GM12878 (cell line): ENCODE results near the gene MAPK9. TPM values are rescaled to one million over a fixed set of nuclear protein-coding genes. Genes with fewer than 3 reads are reported as not detected.
A peak's percentile ranks its signal among the peaks of the same experiment; 100 is the strongest.

ENCODE experiments used
- ATAC-seq: fragments of 200-7000 bp; cut with Tn5 transposase; 3 replicates; pipeline ENCODE4 v1.9.1; 2020; ENCODE audit warnings: mild to moderate bottlenecking, moderate library complexity
- BruUV-seq: library from RNA; stranded (reverse); fragments of 400-500 nt; replicated peaks from 2 replicates; lab custom pipeline; 2021; lab: Mats Ljungman, UMichigan
- CTCF ChIA-PET: fragments of 300-600 bp; sonication (Branson Sonifier 250); formaldehyde crosslinking; extraction: SDS; loops from one replicate; lab custom pipeline; 2021; ENCODE audit warnings: inconsistent platforms; lab: Yijun Ruan, JAX
- POLR2A ChIA-PET: fragments of 350-600 bp; formaldehyde crosslinking; extraction: SDS; loops from one replicate; lab custom pipeline; 2021; ENCODE audit warnings: inconsistent platforms; lab: Charles Lee
- RAD21 ChIA-PET: fragments of 300-600 bp; sonication (Branson Sonifier 250); formaldehyde crosslinking; loops from one replicate; lab custom pipeline; 2023; ENCODE audit warnings: antibody characterized with exemption; ENCODE audit not compliant: unreplicated experiment; lab: Charles Lee
- SMC1A ChIA-PET: fragments of 300-600 bp; sonication (Branson Sonifier 250); formaldehyde crosslinking; loops from one replicate; lab custom pipeline; 2023; ENCODE audit not compliant: unreplicated experiment, uncharacterized antibody; lab: Charles Lee
- DNase-seq: peaks from one replicate; pipeline ENCODE4 v3.0.0-alpha.2; 2011; ENCODE audit warnings: low read depth, low spot score
- FAIRE-seq: peaks from 3 replicates; lab custom pipeline; 2011; peaks lifted over from hg19 to GRCh38; lab: Jason Lieb, UNC
- H2AFZ ChIP-seq: 2 replicates; pipeline ENCODE4 v1.6.0; 2011; ENCODE audit warnings: low read depth, low read length, control low read depth; ENCODE audit not compliant: control insufficient read depth
- H3K27ac ChIP-seq: 2 replicates; pipeline ENCODE4 v1.5.1; 2011; ENCODE audit warnings: control low read depth; ENCODE audit not compliant: control insufficient read depth, insufficient read depth
- H3K27me3 ChIP-seq, 2 experiments: replicated peaks in 1 of 2; 2 replicates each; pipeline versions ENCODE4 v1.6.0 to v1.6.1; 2011; ENCODE audit warnings: low read length in 1 of 2; ENCODE audit not compliant: control insufficient read depth in 2 of 2, insufficient read depth in 2 of 2
- H3K36me3 ChIP-seq, 2 experiments: 2 replicates each; pipeline ENCODE4 v1.5.1; 2011; ENCODE audit warnings: low read length in 1 of 2; ENCODE audit not compliant: control insufficient read depth in 2 of 2, insufficient read depth in 2 of 2
- H3K4me1 ChIP-seq: 2 replicates; pipeline ENCODE4 v1.6.1; 2011; ENCODE audit warnings: mild to moderate bottlenecking, low read length, moderate library complexity, mixed read lengths; ENCODE audit not compliant: control insufficient read depth, insufficient read depth
- H3K4me2 ChIP-seq: 2 replicates; pipeline ENCODE4 v1.6.0; 2011; ENCODE audit warnings: control low read depth; ENCODE audit not compliant: control insufficient read depth, insufficient read depth
- H3K4me3 ChIP-seq: fragments of 200-600 bp; sonication (generic); 2 replicates; pipeline ENCODE4 v1.5.1; 2016
- H3K79me2 ChIP-seq: 2 replicates; pipeline ENCODE4 v1.6.0; 2011; ENCODE audit warnings: low read length; ENCODE audit not compliant: control insufficient read depth, insufficient read depth
- H3K9ac ChIP-seq: 2 replicates; pipeline ENCODE4 v1.8.0; 2011; ENCODE audit warnings: low read length, control low read depth, mixed read lengths; ENCODE audit not compliant: control insufficient read depth, insufficient read depth
- H3K9me3 ChIP-seq: replicated peaks from 3 replicates; pipeline ENCODE4 v1.5.1; 2011; ENCODE audit warnings: mild to moderate bottlenecking, low read length; ENCODE audit not compliant: control insufficient read depth, insufficient read depth
- H4K20me1 ChIP-seq: 2 replicates; pipeline ENCODE4 v1.6.0; 2011; ENCODE audit not compliant: control insufficient read depth, insufficient read depth
- ASH2L ChIP-seq: fragments of 300-600, 200-600 bp; sonication (generic); IDR thresholded peaks from 2 replicates; pipeline ENCODE4 v1.6.1; 2017; ENCODE audit warnings: low read depth, mild to moderate bottlenecking, borderline replicate concordance
- CBX3 ChIP-seq: fragments of 200-600 bp; sonication (generic); IDR thresholded peaks from 2 replicates; pipeline ENCODE4 v1.6.1; 2016; ENCODE audit warnings: low read depth, borderline replicate concordance
- CEBPB ChIP-seq, 2 experiments: fragments of 150-350 bp in 1 of 2; IDR thresholded peaks; 2 replicates each; pipeline ENCODE4 v1.6.1; 2012 to 2014; ENCODE audit warnings: low read depth in 2 of 2, low read length in 2 of 2, borderline replicate concordance in 1 of 2, inconsistent platforms in 1 of 2
- HCFC1 ChIP-seq: fragments of 150-350 bp; IDR thresholded peaks from 2 replicates; pipeline ENCODE4 v1.6.1; 2014; ENCODE audit warnings: low read length
- HDAC2 ChIP-seq: fragments of 200-600 bp; sonication (generic); IDR thresholded peaks from 2 replicates; pipeline ENCODE4 v1.6.1; 2017
- KAT2A ChIP-seq: conservative IDR thresholded peaks from 2 replicates; pipeline ENCODE4 v1.6.1; 2011; ENCODE audit warnings: low read depth, low read length; ENCODE audit not compliant: control insufficient read depth
- MXI1 ChIP-seq: fragments of 150-350 bp; IDR thresholded peaks from 2 replicates; pipeline ENCODE4 v1.6.1; 2011; ENCODE audit warnings: low read depth, mild to moderate bottlenecking, inconsistent platforms, low read length, improper control_type of control experiment
- NBN ChIP-seq: fragments of 450-650 bp; IDR thresholded peaks from 2 replicates; pipeline ENCODE4 v1.6.1; 2016
- POLR2A ChIP-seq: IDR thresholded peaks from 2 replicates; pipeline ENCODE4 v1.6.1; 2011; ENCODE audit warnings: low read depth, mild to moderate bottlenecking, low read length
- SP1 ChIP-seq: IDR thresholded peaks from one replicate; pipeline ENCODE4 v1.6.1; 2011; ENCODE audit warnings: low read depth, low read length
- SREBF2 ChIP-seq: IDR thresholded peaks from 2 replicates; pipeline ENCODE4 v1.6.1; 2012; ENCODE audit warnings: mild to moderate bottlenecking, low read length
- TARDBP ChIP-seq: IDR thresholded peaks from 2 replicates; pipeline ENCODE4 v1.6.1; 2016; ENCODE audit warnings: borderline replicate concordance
- TCF3 ChIP-seq: IDR thresholded peaks from 2 replicates; pipeline ENCODE4 v1.6.1; 2012; ENCODE audit warnings: low read depth, mild to moderate bottlenecking, low read length, borderline replicate concordance; ENCODE audit not compliant: insufficient read depth
- TCF7 ChIP-seq: IDR thresholded peaks from 2 replicates; pipeline ENCODE4 v1.6.1; 2014; ENCODE audit warnings: antibody characterized with exemption, borderline replicate concordance
- USF1 ChIP-seq: IDR thresholded peaks from 2 replicates; pipeline ENCODE4 v1.6.1; 2011; ENCODE audit warnings: borderline replicate concordance, low read depth, mild to moderate bottlenecking, moderate library complexity, mixed read lengths, low read length; ENCODE audit not compliant: insufficient read depth; ENCODE audit errors: extremely low read length
- WRNIP1 ChIP-seq: IDR thresholded peaks from 2 replicates; pipeline ENCODE4 v1.6.1; 2011; ENCODE audit warnings: low read depth, low read length, improper control_type of control experiment, borderline replicate concordance
- YY1 ChIP-seq: IDR thresholded peaks from 2 replicates; pipeline ENCODE4 v1.6.1; 2011; ENCODE audit warnings: low read depth, mild to moderate bottlenecking, low read length
- ZNF217 ChIP-seq: fragments of 450-650 bp; IDR thresholded peaks from 2 replicates; pipeline ENCODE4 v1.6.1; 2017; ENCODE audit warnings: antibody characterized with exemption, mild to moderate bottlenecking
- ZNF622 ChIP-seq: fragments of 450-650 bp; IDR thresholded peaks from 2 replicates; pipeline ENCODE4 v1.6.1; 2017; ENCODE audit warnings: mild to moderate bottlenecking, inconsistent platforms
- WGBS: methylation state at CpG from one replicate; pipeline ENCODE4 v1.1.6; 2016; ENCODE audit warnings: low lambda C conversion rate; ENCODE audit not compliant: insufficient replicate concordance, insufficient coverage; ENCODE audit errors: missing lambda C conversion rate; 5-methylcytosine and 5-hydroxymethylcytosine counted together
- in situ Hi-C: fragments of 300-500 bp; cut with MboI; formaldehyde crosslinking; loops from 9 replicates; pipeline ENCODE4 v1.14.3; 2018; ENCODE audit warnings: mixed read lengths
- intact Hi-C: fragments of 100-400 bp; cut with micrococcal nuclease; formaldehyde crosslinking; loops from one replicate; pipeline ENCODE4 v1.14.2; 2022; ENCODE audit not compliant: unreplicated experiment
- polyA plus RNA-seq, 11 experiments: library from polyadenylated mRNA; depleted of rRNA in 4 of 11; unstranded in 6 of 11; stranded (reverse) in 5 of 11; fragments of >200 nt; fragmentation: Nextera tagmentation in 4 of 11; fragmentation: Illumina TruSeq in 1 of 11; extraction: Ambion mirVana in 4 of 11; extraction: Trizol in 1 of 11; gene quantifications; 1 replicate in 1 of 11; 2 replicates in 10 of 11; pipeline versions ENCODE4 v1.2.1 to v1.2.3, GENCODE V29; 2011 to 2016; ENCODE audit warnings: inconsistent platforms in 2 of 11, missing spikeins in 2 of 11, low read depth in 1 of 11
- total RNA-seq, 4 experiments: library from RNA; depleted of rRNA in 3 of 4; stranded (reverse); fragments of >200 nt in 3 of 4; fragmentation: Illumina TruSeq in 1 of 4; extraction: Trizol in 1 of 4; gene quantifications; 2 replicates each; pipeline versions ENCODE4 v1.2.1 to v1.2.3, GENCODE V29; 2013 to 2021
- TF ChIP-seq, protein P1 (sequence below): fragments of 450-650 bp; IDR thresholded peaks from 2 replicates; pipeline ENCODE4 v1.6.1; 2017; ENCODE audit warnings: antibody characterized with exemption, mild to moderate bottlenecking, moderate library complexity

The MAPK9 gene
- total and polyA plus RNA-seq, 10 of the 15 experiments (the other 5 are each of a cell fraction or from before 2014, with no cell fraction given), result 2.1 to 52.9 (median 21.7) TPM

DNA sequence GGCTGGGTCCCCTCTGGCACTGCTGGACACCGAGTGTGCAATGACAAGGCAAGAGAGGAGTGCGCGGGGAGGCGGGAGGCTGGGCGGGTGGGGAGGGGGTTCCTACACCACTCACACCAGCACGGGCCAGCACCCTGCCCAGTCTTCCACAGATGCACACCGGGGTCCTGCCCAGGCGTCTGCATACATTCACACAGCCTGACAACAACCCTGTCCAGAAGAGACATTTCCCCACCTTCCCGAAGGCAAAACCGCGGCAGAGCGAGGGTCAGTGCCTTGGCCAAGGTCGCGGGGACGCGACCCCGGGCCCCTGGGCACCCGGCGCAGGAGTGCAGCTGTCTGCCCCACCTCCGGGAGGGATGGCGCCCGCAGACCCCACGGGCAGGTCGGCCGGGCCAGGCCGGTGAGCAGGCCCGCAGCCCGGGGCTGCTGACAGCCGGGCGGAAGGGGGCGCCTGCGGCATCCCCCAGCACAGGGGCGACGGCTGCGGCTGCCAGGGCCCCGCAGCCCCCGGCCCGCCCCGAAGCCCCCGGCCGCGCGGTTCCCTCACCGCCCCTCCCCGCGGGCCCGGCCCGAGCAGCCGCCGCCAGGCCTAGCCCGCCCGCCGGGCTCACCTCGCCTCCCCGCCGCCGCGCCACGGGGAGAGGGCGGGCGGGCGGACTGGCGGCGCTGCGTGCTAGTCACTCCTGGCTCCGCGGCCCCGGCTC is 496 bp downstream of the MAPK9 start:
- intact Hi-C loops, result no loop called here
- Histone ChIP-seq H3K27me3 (no peaks in the 10 kb centered on the region), H3K4me1 (peaks cover 6% of the 10 kb centered on the region), H3K27ac (no peak overlapping the region), H3K36me3 (peaks cover 0 to 3% of the 10 kb centered on the region in 2 experiments; a peak in 1 of 4 replicates), H3K4me3 (peak overlapping the region; percentile 82), H3K9me3 (peaks cover 3% of the 10 kb centered on the region; the same call in 1 of the 3 replicates), H3K4me2 (peak overlapping the region; percentile 89), H2AFZ (peak overlapping the region; percentile 48), H3K79me2 (peaks cover 20% of the 10 kb centered on the region), H4K20me1 (no peaks in the 10 kb centered on the region; the same call in 1 of the 2 replicates), H3K9ac (peak overlapping the region; percentile 77)
- ChIA-PET POLR2A (no interaction called here), CTCF (interaction anchor here (0.6 to 8.8 kb wide), 6 partner anchors 13 to 315 kb away, joined by 3 to 139 read pairs (median 4); no protein-coding TSS in a partner anchor), RAD21 (interaction anchor here (0.9 to 3.6 kb wide), 3 partner anchors 14 to 25 kb away, joined by 3 to 33 read pairs (median 8); no protein-coding TSS in a partner anchor), SMC1A (interaction anchor here (1.2 to 2.2 kb wide), 2 partner anchors 23 to 24 kb away, joined by 7 read pairs; no protein-coding TSS in a partner anchor)
- WGBS, result 1% methylated on average over 28 of the region's 68 CpGs
- BruUV-seq, result no TSS peak
- in situ Hi-C loops, result loop anchor here (5.0 kb wide), 1 partner anchor 186 kb away; no protein-coding TSS in a partner anchor
- DNase-seq (no peak), FAIRE-seq (no peak), ATAC-seq (peak; percentile 11; the same call in 1 of the 3 replicates)
- 0 out of 2 replicates have a peak, but pooled peaks have one; percentile 4 for TF ChIP-seq POLR2A
- TF ChIP-seq USF1, result no peak
- TF ChIP-seq NBN, result no peak
- TF ChIP-seq SP1, result no peak
- no peak for TF ChIP-seq TCF3
- TF ChIP-seq ZNF217, result no peak
- no peak for TF ChIP-seq HDAC2
- TF ChIP-seq ASH2L, result no peak
- TF ChIP-seq ZNF622, result no peak
- TF ChIP-seq HCFC1, result no peak
- TF ChIP-seq, protein P1, sequence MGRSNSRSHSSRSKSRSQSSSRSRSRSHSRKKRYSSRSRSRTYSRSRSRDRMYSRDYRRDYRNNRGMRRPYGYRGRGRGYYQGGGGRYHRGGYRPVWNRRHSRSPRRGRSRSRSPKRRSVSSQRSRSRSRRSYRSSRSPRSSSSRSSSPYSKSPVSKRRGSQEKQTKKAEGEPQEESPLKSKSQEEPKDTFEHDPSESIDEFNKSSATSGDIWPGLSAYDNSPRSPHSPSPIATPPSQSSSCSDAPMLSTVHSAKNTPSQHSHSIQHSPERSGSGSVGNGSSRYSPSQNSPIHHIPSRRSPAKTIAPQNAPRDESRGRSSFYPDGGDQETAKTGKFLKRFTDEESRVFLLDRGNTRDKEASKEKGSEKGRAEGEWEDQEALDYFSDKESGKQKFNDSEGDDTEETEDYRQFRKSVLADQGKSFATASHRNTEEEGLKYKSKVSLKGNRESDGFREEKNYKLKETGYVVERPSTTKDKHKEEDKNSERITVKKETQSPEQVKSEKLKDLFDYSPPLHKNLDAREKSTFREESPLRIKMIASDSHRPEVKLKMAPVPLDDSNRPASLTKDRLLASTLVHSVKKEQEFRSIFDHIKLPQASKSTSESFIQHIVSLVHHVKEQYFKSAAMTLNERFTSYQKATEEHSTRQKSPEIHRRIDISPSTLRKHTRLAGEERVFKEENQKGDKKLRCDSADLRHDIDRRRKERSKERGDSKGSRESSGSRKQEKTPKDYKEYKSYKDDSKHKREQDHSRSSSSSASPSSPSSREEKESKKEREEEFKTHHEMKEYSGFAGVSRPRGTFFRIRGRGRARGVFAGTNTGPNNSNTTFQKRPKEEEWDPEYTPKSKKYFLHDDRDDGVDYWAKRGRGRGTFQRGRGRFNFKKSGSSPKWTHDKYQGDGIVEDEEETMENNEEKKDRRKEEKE, result no peak
- no peak for TF ChIP-seq KAT2A
- TF ChIP-seq CEBPB (IDR thresholded peaks at IDR 0.05; ENCODE audit: borderline replicate concordance in 1 of 2, low read depth in 2 of 2, low read length in 2 of 2), result no peak
- TF ChIP-seq CBX3, result no peak
- TF ChIP-seq SREBF2, result no peak
- no peak for TF ChIP-seq TCF7
- no peak for TF ChIP-seq MXI1
- 0 out of 2 replicates have a peak, but pooled peaks have one; percentile 36 for TF ChIP-seq YY1
- no peak for TF ChIP-seq WRNIP1
- no peak for TF ChIP-seq TARDBP
